Nephron (organoid): ENCODE measurements around the gene DLGAP5.

Experiments
- H3K27ac Mint-ChIP-seq, 3 experiments: 2 replicates each; pipeline ENCODE4 v1.8.0; 2020; ENCODE audit warnings: mixed read lengths in 3 of 3, mild to moderate bottlenecking in 2 of 3, moderate library complexity in 1 of 3
- H3K27me3 Mint-ChIP-seq: 2 replicates; pipeline ENCODE4 v1.8.0; 2021; ENCODE audit warnings: low read depth, mild to moderate bottlenecking, moderate library complexity, mixed read lengths
- H3K36me3 Mint-ChIP-seq: 2 replicates; pipeline ENCODE4 v1.8.0; 2020; ENCODE audit warnings: low read depth, mixed read lengths
- H3K4me1 Mint-ChIP-seq: 2 replicates; pipeline ENCODE4 v1.8.0; 2020; ENCODE audit warnings: mixed read lengths
- H3K4me3 Mint-ChIP-seq, 3 experiments: 2 replicates each; pipeline ENCODE4 v1.8.0; 2020; ENCODE audit warnings: mild to moderate bottlenecking in 3 of 3, mixed read lengths in 3 of 3, moderate library complexity in 2 of 3
- H3K9me3 Mint-ChIP-seq: 2 replicates; pipeline ENCODE4 v1.8.0; 2020; ENCODE audit warnings: mixed read lengths
- TF ChIP-seq, protein P1 (sequence below), 3 experiments: fragments of 200-600 bp; sonication (generic); IDR thresholded peaks; one replicate each; pipeline ENCODE4 v1.5.0; 2021; ENCODE audit warnings: antibody characterized with exemption in 3 of 3; ENCODE audit not compliant: unreplicated experiment in 3 of 3

The DLGAP5 gene

DNA sequence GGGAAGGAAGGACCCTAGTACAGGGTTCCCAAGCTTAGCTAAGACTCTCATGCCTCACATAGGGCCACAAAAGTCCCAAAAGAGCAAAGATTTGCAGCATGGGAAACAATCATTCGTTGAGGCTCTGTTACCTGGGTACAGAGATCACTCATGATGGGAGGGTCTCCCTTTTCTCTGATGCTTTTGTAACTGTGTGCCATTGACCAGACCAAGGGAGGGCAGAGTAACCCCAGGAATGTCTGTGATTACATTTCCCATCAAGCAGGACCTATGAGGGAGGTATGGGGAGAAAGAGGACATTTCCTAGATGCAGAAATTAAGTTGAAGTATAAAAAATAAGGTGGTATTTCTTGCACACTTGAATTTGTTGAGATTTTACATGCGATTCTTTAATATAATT, 16.4 kb upstream of the DLGAP5 start:
- peaks cover 3% of the 10 kb centered on the region for H3K4me1 Mint-ChIP-seq
- TF ChIP-seq, protein P1, sequence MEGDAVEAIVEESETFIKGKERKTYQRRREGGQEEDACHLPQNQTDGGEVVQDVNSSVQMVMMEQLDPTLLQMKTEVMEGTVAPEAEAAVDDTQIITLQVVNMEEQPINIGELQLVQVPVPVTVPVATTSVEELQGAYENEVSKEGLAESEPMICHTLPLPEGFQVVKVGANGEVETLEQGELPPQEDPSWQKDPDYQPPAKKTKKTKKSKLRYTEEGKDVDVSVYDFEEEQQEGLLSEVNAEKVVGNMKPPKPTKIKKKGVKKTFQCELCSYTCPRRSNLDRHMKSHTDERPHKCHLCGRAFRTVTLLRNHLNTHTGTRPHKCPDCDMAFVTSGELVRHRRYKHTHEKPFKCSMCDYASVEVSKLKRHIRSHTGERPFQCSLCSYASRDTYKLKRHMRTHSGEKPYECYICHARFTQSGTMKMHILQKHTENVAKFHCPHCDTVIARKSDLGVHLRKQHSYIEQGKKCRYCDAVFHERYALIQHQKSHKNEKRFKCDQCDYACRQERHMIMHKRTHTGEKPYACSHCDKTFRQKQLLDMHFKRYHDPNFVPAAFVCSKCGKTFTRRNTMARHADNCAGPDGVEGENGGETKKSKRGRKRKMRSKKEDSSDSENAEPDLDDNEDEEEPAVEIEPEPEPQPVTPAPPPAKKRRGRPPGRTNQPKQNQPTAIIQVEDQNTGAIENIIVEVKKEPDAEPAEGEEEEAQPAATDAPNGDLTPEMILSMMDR (IDR thresholded peaks at IDR 0.05; ENCODE audit: unreplicated experiment in 3 of 3), result no peak
- H3K27me3 Mint-ChIP-seq, result peaks cover 3% of the 10 kb centered on the region
- no peak overlapping the region for H3K4me3 Mint-ChIP-seq
- no peaks in the 10 kb centered on the region for H3K9me3 Mint-ChIP-seq
- H3K27ac Mint-ChIP-seq, result no peak overlapping the region
- no peaks in the 10 kb centered on the region for H3K36me3 Mint-ChIP-seq

DNA sequence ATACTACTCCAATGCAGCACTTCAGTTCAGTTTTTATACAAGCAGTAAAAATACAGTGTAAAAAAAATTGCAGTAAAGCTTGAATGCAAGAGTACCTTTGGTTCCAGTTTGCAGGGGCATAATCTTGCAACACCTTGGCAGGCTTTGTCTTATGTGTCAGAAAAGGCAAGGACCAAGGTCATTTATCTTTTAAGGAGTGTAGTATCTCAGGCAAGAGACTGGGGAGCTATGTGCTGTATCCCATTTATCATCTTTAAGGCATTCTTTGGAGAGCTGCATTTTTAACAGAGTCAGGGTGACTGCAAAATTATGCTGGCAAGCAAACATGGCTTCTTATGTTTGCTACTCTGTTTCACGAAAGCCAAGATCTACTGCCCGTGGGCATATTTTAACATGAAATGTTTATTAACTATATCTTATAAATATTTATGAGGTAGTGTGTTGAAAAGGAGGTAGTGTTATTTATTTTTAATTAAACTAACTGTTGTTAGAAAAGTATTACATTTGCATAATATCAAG, 14.8 kb upstream of the DLGAP5 start:
- TF ChIP-seq, protein P1 (IDR thresholded peaks at IDR 0.05; ENCODE audit: unreplicated experiment in 3 of 3), result no peak
- Mint-ChIP-seq H3K4me1 (peaks cover 3% of the 10 kb centered on the region), H3K9me3 (no peaks in the 10 kb centered on the region), H3K27me3 (peaks cover 3% of the 10 kb centered on the region), H3K36me3 (no peaks in the 10 kb centered on the region), H3K4me3 (no peak overlapping the region), H3K27ac (no peak overlapping the region)

DNA sequence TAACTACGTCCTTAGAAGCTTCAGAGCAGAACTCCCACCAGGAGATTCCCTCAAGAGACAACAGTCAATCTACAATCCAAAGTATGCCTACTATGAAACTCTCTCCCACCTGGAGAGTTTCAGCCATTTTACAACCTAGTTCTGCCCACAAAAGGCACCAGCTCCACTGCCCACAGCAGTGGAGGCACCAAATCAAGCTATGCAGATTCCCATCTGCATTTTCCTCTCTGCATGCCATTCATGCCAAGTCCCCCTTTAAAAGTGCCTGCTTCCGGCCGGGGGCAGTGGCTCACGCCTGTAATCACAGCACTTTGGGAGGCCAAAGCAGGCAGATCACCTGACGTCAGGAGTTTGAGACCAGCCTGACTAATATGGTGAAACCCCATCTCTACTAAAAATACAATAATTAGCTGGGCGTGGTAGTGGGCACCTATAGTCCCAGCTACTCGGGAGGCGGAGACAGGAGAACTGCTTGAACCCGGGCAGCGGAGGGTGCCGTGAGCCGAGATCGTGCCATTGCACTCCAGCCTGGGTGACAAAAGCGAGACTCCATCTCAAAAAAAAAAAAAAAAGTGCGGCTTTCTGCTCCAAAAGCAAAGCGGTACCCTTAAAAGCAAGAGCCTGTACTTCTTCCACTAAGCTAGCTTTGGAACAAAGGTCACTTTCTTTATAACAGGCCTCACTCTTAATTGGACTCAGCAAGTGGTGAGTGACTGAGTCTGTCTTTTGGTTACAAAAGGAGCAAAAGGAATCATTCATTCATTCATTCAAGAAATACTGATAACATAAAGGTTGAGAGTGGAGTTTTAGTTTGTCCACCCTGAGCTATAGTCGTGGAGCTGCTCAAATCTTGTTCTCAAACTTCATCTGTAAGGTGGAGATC, 10.1 kb upstream of the DLGAP5 start:
- Mint-ChIP-seq H3K27me3 (no peaks in the 10 kb centered on the region), H3K4me1 (peaks cover 3% of the 10 kb centered on the region), H3K9me3 (no peaks in the 10 kb centered on the region), H3K4me3 (no peak overlapping the region), H3K36me3 (no peaks in the 10 kb centered on the region), H3K27ac (no peak overlapping the region)
- TF ChIP-seq, protein P1 (IDR thresholded peaks at IDR 0.05; ENCODE audit: unreplicated experiment in 3 of 3), result no peak

DNA sequence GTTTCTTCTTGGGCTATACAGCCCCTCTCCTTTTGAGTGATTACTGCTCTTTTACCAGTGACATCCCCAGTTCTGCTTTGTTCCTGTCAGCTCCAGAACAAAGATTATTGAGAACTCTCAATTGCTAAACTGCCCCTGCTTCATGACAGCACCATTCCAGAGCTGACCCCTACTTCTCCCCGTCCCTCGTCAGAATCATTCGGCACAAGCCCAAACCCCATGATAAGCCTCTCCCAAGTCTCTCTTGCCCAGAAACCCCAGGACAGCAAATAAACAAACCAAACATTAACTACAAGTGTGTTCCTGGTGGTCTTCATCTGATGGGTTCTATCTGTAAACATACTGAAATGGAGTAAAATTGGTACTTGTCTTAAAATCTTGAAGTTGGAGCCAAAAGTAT, 9.3 kb upstream of the DLGAP5 start:
- Mint-ChIP-seq H3K4me3 (no peak overlapping the region), H3K9me3 (no peaks in the 10 kb centered on the region)

DNA sequence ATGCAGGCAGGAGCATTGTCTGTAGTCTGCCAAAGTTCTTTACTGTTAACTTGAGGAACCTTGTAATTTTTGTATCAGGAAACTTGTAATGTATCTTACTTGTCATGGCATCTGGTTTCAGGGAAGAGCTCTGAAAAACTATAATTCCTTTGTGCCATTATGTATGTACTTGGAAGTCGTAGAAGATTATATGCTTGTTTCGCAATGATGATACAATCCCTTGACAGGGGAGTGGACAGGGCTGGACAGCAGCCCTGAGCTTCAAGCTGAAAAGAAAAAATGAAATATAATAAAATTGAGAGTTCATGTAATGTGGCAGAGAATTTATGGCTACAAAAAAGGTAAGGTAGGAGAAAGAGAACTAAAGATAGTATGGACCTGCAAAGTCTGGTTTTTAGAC, 7.4 kb upstream of the DLGAP5 start:
- H3K36me3 Mint-ChIP-seq, result no peaks in the 10 kb centered on the region
- H3K27me3 Mint-ChIP-seq, result no peaks in the 10 kb centered on the region
- no peaks in the 10 kb centered on the region for H3K4me1 Mint-ChIP-seq
- H3K27ac Mint-ChIP-seq, result no peak overlapping the region
- no peak overlapping the region for H3K4me3 Mint-ChIP-seq
- TF ChIP-seq, protein P1 (IDR thresholded peaks at IDR 0.05; ENCODE audit: unreplicated experiment in 3 of 3), result no peak
- H3K9me3 Mint-ChIP-seq, result peaks cover 2% of the 10 kb centered on the region

More for the DNA sequence above, 9.3 kb upstream of the DLGAP5 start:
- Mint-ChIP-seq H3K36me3 (no peaks in the 10 kb centered on the region), H3K27ac (no peak overlapping the region), H3K27me3 (no peaks in the 10 kb centered on the region), H3K4me1 (no peaks in the 10 kb centered on the region)
- TF ChIP-seq, protein P1 (IDR thresholded peaks at IDR 0.05; ENCODE audit: unreplicated experiment in 3 of 3), result no peak
